Tibial nerve (tissue), 4 donors: ENCODE data around the gene TNRC6C. TPM values are rescaled to one million over a fixed set of nuclear protein-coding genes. Genes with fewer than 3 reads are reported as not detected.
"Not testable (repeated sequence)": the region's sequence is repeated elsewhere in the genome, so short reads cannot be mapped to it uniquely, and the experiment has no call there.

Experiments
- DNase-seq, 2 donors: peaks; one replicate each; pipeline ENCODE4 v3.0.0-alpha.2; 2019; ENCODE audit warnings: low spot score in 2 of 2
- H3K27ac ChIP-seq, 4 donors: fragments of 200-600 bp; sonication (generic) in 3 of 4; one replicate each; pipeline ENCODE4 v1.5.1; 2017 to 2019; ENCODE audit warnings: mild to moderate bottlenecking in 1 of 4
- H3K27me3 ChIP-seq, 2 donors: fragments of 200-600 bp; sonication (generic) in 1 of 2; one replicate each; pipeline versions ENCODE4 v1.5.1 to v1.6.0; 2017 to 2019
- H3K36me3 ChIP-seq, 3 donors: fragments of 200-600 bp; sonication (generic); one replicate each; pipeline ENCODE4 v1.5.1; 2018 to 2019
- H3K4me1 ChIP-seq, 4 donors: fragments of 200-600 bp; sonication (generic) in 3 of 4; one replicate each; pipeline ENCODE4 v1.5.1; 2017 to 2019
- H3K4me3 ChIP-seq, 4 donors: fragments of 200-600 bp; sonication (generic) in 3 of 4; one replicate each; pipeline ENCODE4 v1.5.1; 2017 to 2019; ENCODE audit warnings: mild to moderate bottlenecking in 1 of 4, moderate library complexity in 1 of 4
- H3K9me3 ChIP-seq, 4 donors: fragments of 200-600 bp; sonication (generic) in 3 of 4; one replicate each; pipeline ENCODE4 v1.5.1; 2017 to 2019
- CTCF ChIP-seq, 5 experiments: fragments of 200-600 bp in 3 of 5; fragments of 450-650 bp in 2 of 5; sonication (generic) in 3 of 5; IDR thresholded peaks; one replicate each; pipeline ENCODE4 v1.5.1; 2016 to 2019; ENCODE audit warnings: antibody characterized with exemption in 5 of 5, mild to moderate bottlenecking in 3 of 5, moderate library complexity in 2 of 5
- EP300 ChIP-seq, 2 donors: sonication (generic); formaldehyde crosslinking; IDR thresholded peaks; one replicate each; pipeline ENCODE4 v1.6.1; 2017; ENCODE audit warnings: antibody characterized with exemption in 2 of 2, mild to moderate bottlenecking in 1 of 2
- POLR2A ChIP-seq, 2 donors: fragments of 450-650 bp; IDR thresholded peaks; one replicate each; pipeline ENCODE4 v1.6.1; 2017; ENCODE audit warnings: antibody characterized with exemption in 2 of 2, mild to moderate bottlenecking in 2 of 2, moderate library complexity in 2 of 2
- WGBS, 2 donors: methylation state at CpG; one replicate each; pipeline ENCODE4 v1.1.5; 2018; 5-methylcytosine and 5-hydroxymethylcytosine counted together
- total RNA-seq, 4 donors: library from RNA; depleted of rRNA; stranded (reverse); fragments of >200 nt; gene quantifications; one replicate each; pipeline ENCODE4 v1.1.0, GENCODE V29; 2016

Gene TNRC6C
- total RNA-seq, 4 donors from 2014 or later, result 24.0 to 43.5 (median 34.3) TPM

- Histone ChIP-seq H3K4me1 (peaks cover 0 to 3% (median 0%) of the 10 kb centered on the region in 4 donors), H3K36me3 (peaks cover 0 to 99% (median 37%) of the 10 kb centered on the region in 3 donors), H3K27ac (no peak overlapping the region), H3K4me3 (no peak overlapping the region), H3K27me3 (no peaks in the 10 kb centered on the region), H3K9me3 (no peaks in the 10 kb centered on the region)
- DNase-seq, result no peak
- WGBS, 2 donors, result 97% methylated on average over 3 of the region's 3 CpGs
- no peak for TF ChIP-seq EP300 (IDR thresholded peaks at IDR 0.05)
- TF ChIP-seq CTCF (IDR thresholded peaks at IDR 0.05), result no peak
- no peak for TF ChIP-seq POLR2A (IDR thresholded peaks at IDR 0.05)
Measured at GRCh38 chr17:78072961-78073360, 114.5 kb downstream of the TNRC6C start.

GRCh38 chr17:78075011-78075410, 116.5 kb downstream of the TNRC6C start:
- Histone ChIP-seq H3K36me3 (peaks cover 0 to 99% (median 54%) of the 10 kb centered on the region in 3 donors), H3K4me3 (no peak overlapping the region), H3K27me3 (no peaks in the 10 kb centered on the region), H3K9me3 (no peaks in the 10 kb centered on the region), H3K4me1 (peaks cover 0 to under 1% (median 0%) of the 10 kb centered on the region in 4 donors), H3K27ac (no peak overlapping the region)
- 93% methylated on average over 10 of the region's 10 CpGs for WGBS, 2 donors
- no peak for DNase-seq
- TF ChIP-seq POLR2A (IDR thresholded peaks at IDR 0.05) (no peak), EP300 (IDR thresholded peaks at IDR 0.05) (no peak), CTCF (IDR thresholded peaks at IDR 0.05) (no peak)

- no peaks in the 10 kb centered on the region for H3K4me1 ChIP-seq
- H3K4me3 ChIP-seq, result no peak overlapping the region
- peaks cover 0 to 100% (median 59%) of the 10 kb centered on the region in 3 donors for H3K36me3 ChIP-seq
- no peak overlapping the region for H3K27ac ChIP-seq
- WGBS, 2 donors, result 87 to 91% methylated on average over 5 of the region's 5 CpGs
- no peak for DNase-seq
- TF ChIP-seq CTCF (IDR thresholded peaks at IDR 0.05) (no peak), POLR2A (IDR thresholded peaks at IDR 0.05) (no peak), EP300 (IDR thresholded peaks at IDR 0.05) (no peak)
- no peaks in the 10 kb centered on the region for H3K27me3 ChIP-seq
- H3K9me3 ChIP-seq, result no peaks in the 10 kb centered on the region
Measured at GRCh38 chr17:78075545-78075944, 117.0 kb downstream of the TNRC6C start.

GRCh38 chr17:78079253-78079652, 120.8 kb downstream of the TNRC6C start:
- Histone ChIP-seq H3K4me3 (no peak overlapping the region), H3K27me3 (no peaks in the 10 kb centered on the region), H3K4me1 (no peaks in the 10 kb centered on the region), H3K9me3 (no peaks in the 10 kb centered on the region), H3K27ac (no peak overlapping the region), H3K36me3 (peaks cover 0 to 99% (median 45%) of the 10 kb centered on the region in 3 donors)
- TF ChIP-seq POLR2A (IDR thresholded peaks at IDR 0.05) (no peak), EP300 (IDR thresholded peaks at IDR 0.05) (no peak), CTCF (IDR thresholded peaks at IDR 0.05) (no peak)
- no peak for DNase-seq
- 85 to 86% methylated on average over 6 of the region's 6 CpGs for whole genome bisulfite sequencing, 2 donors

GRCh38 chr17:78081551-78081950, 123.0 kb downstream of the TNRC6C start:
- Histone ChIP-seq H3K27me3 (no peaks in the 10 kb centered on the region), H3K27ac (no peak overlapping the region), H3K4me3 (no peak overlapping the region), H3K4me1 (no peaks in the 10 kb centered on the region), H3K36me3 (peaks cover 0 to 99% (median 30%) of the 10 kb centered on the region in 3 donors), H3K9me3 (no peaks in the 10 kb centered on the region)
- DNase-seq, result no peak
- no peak for TF ChIP-seq POLR2A (IDR thresholded peaks at IDR 0.05)
- TF ChIP-seq EP300 (IDR thresholded peaks at IDR 0.05), result no peak
- WGBS, 2 donors, result 82 to 86% methylated on average over 3 of the region's 3 CpGs

GRCh38 chr17:78082355-78082872, 123.9 kb downstream of the TNRC6C start:
- H3K27me3 ChIP-seq, H3K9me3 ChIP-seq, H3K27ac ChIP-seq, H3K4me3 ChIP-seq, H3K4me1 ChIP-seq, DNase-seq: not testable (repeated sequence)
- peaks cover 0 to 99% (median 37%) of the 10 kb centered on the region in 3 donors for H3K36me3 ChIP-seq
- 62 to 72% methylated on average over 5 of the region's 5 CpGs for WGBS, 2 donors
